Measurements from ENCODE around the gene GPAT2. TPM values are rescaled to one million over a fixed set of nuclear protein-coding genes. Genes with fewer than 3 reads are reported as not detected.
"Not testable (repeated sequence)": the region's sequence is repeated elsewhere in the genome, so short reads cannot be mapped to it uniquely, and the experiment has no call there.

GPAT2 gene
- total RNA-seq, 2 donors from 2014 or later = 3.0 to 5.3 TPM

GRCh38 chr2:96008051-96008450, 26.7 kb downstream of the GPAT2 start:
- DNase-seq; intact Hi-C loops (cut with DNase I, micrococcal nuclease); ATAC-seq: not testable (repeated sequence)

- ATAC-seq; intact Hi-C loops (cut with DNase I, micrococcal nuclease); DNase-seq: not testable (repeated sequence)
These were observed 28.5 kb downstream of the GPAT2 start for GRCh38 chr2:96006248-96006647.

GRCh38 chr2:95992520-95993272, 42.0 kb downstream of the GPAT2 start:
- ATAC-seq = peak; percentile 70
- DNase-seq = peak in 1 of 2 donors; percentile 55
- intact Hi-C loops (cut with DNase I, micrococcal nuclease) = not testable (repeated sequence)

DNA sequence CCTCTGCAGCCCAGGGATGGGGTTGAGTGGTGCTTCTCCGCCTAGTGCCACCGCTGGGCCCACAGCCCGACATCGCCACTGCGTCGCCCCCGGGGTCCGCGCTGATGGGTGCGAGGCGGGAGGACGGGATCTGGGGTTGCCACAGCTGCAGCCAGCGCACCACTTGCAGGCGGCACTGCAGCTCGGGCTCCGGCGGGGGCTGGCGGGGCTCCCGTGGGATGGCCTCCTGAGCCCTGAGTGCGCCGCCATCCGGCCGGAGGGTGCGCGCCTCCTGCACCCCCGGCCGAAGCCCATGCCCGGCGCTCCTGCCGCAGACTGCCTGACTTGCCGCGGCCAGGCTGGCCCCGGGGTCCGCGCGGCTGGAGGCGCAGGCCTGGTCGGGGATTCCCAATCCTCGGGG, 42.6 kb downstream of the GPAT2 start:
- peak in 1 of 2 donors; percentile 29 for DNase-seq
- ATAC-seq = peak; percentile 58
- intact Hi-C loops (cut with DNase I, micrococcal nuclease) = not testable (repeated sequence)

GRCh38 chr2:95991351-95992094, 43.2 kb downstream of the GPAT2 start, which contains the start of gene ANKRD36C:
ANKRD36C (minus strand) TSS chr2:95991824; CDS start chr2:95991708, 116 bp downstream.
- intact Hi-C loops (cut with DNase I, micrococcal nuclease) = not testable (repeated sequence)
- DNase-seq (peak; percentile 54 to 68), ATAC-seq (peak; percentile 90)

DNA sequence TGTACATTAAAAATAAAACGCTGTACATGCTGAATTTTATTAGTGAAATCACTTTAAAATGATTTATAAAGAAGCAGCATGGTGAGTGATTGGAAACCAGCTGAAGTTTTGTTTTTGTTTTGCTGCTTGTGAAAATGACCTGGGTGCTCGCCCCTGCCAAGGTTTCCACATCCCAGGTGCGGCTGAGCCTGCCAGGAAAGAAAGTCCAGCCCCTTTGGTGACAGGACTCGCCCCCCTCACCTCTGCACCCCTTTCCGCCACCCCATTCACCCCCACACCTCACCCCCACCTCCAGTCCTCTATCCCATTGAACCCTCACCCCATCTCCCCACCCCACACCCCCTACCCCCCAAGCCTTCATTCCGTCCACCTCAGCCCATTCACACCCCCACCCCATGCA, 43.8 kb downstream of the GPAT2 start:
- ATAC-seq; intact Hi-C loops (cut with DNase I, micrococcal nuclease): not testable (repeated sequence)
- DNase-seq = peak in 1 of 2 donors; percentile 30

Other genes with a start within 250 kb of the GPAT2 start
- gene ANKRD36C, start 43.1 kb downstream of the GPAT2 start, total RNA-seq = 10 to 100 TPM; 28.6 to 31.4 TPM
- under 1 TPM; 0.12 to 0.84 TPM for gene ADRA2B, start 81.7 kb upstream of the GPAT2 start, total RNA-seq
- under 1 TPM; 0.31 to 0.45 TPM for gene ASTL, start 103.6 kb upstream of the GPAT2 start, total RNA-seq
- gene DUSP2, start 110.5 kb upstream of the GPAT2 start, total RNA-seq = 1 to 10 TPM; 1.7 to 1.9 TPM
- gene STARD7, start 173.9 kb upstream of the GPAT2 start, total RNA-seq = 100 to 1,000 TPM; 125 to 127 TPM
- gene TMEM127, start 231.1 kb upstream of the GPAT2 start, total RNA-seq = 100 to 1,000 TPM in 1 of 2 donors, 10 to 100 TPM in 1; 86.2 to 111 TPM
- 10 to 100 TPM; 61.7 to 68.8 TPM for gene CIAO1, start 231.3 kb upstream of the GPAT2 start, total RNA-seq